Ishikawa (cell line): Measurements from ENCODE around the gene C14orf119.

Experiments used
- EP300 ChIP-seq: IDR thresholded peaks from 2 replicates; pipeline ENCODE4 v1.6.1; 2012; ENCODE audit warnings: borderline replicate concordance
- MAX ChIP-seq: IDR thresholded peaks from 2 replicates; pipeline ENCODE4 v1.6.1; 2012
- TAF1 ChIP-seq: IDR thresholded peaks from 2 replicates; pipeline ENCODE4 v1.6.1; 2012; ENCODE audit warnings: low read depth, mild to moderate bottlenecking

- TF ChIP-seq TAF1: no peak
- no peak for TF ChIP-seq MAX
- TF ChIP-seq EP300: no peak
These were observed 42.7 kb downstream of the C14orf119 start for GRCh38 chr14:23137813-23138535.
